ENCODE data around the gene AMBRA1. TPM values are rescaled to one million over a fixed set of nuclear protein-coding genes. Genes with fewer than 3 reads are reported as not detected.
A peak's percentile ranks its signal among the peaks of the same experiment; 100 is the strongest.

AMBRA1 gene
- total RNA-seq, 1 experiment from 2014 or later, result 9.6 TPM

DNA sequence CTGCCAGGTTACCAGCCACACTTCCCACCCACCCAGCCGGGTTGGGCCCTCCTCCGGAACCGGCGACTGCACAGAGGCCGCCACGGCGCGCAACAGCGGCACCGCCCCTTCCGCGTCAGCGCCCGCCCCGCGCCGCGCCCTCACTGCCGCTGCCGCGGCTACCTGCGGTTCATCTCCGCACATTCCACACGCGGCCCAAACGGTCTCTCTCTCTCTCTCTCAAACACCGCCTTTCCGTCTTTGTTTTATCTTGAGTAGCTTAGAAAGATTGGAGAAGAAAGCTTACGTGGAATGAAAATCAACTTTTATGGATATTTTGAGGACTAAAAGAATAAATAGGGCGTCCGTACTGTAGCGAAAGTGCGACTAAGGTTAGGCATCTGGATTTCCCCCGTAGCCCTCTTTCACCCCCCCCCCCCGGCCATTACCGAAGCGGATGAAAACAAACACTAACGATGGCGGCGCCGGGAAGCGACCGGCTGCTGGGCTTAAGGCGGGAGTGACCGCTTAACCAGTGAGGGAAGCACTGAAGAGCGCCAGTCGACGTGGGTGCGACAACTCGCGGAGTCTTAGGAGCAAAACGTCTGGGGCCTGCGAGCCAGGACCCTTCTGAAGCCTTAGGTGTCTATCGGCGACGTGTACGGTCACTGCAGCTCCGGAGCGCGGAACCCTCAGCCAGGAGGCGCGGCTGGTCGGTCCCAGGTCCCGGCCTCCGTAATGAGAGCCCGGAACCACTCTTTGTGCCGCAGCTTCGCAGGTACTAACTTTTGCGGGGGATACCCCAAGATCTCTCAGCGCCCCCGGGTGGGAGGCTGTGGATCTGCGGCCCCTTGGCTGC lies 23.5 kb upstream of the AMBRA1 start, which contains the start of the genes ATG13 and HARBI1:
ATG13 (plus strand) TSS at position 420 of the 838 bp plus-strand sequence. CDS start 26,739 bp downstream, outside the sequence.
HARBI1 (minus strand) TSS at position 94 of the 838 bp plus-strand sequence. CDS start 990 bp downstream, outside the sequence.
- DNase-seq (ENCODE audit: extremely low read depth, low read depth), result peak; percentile 68

DNA sequence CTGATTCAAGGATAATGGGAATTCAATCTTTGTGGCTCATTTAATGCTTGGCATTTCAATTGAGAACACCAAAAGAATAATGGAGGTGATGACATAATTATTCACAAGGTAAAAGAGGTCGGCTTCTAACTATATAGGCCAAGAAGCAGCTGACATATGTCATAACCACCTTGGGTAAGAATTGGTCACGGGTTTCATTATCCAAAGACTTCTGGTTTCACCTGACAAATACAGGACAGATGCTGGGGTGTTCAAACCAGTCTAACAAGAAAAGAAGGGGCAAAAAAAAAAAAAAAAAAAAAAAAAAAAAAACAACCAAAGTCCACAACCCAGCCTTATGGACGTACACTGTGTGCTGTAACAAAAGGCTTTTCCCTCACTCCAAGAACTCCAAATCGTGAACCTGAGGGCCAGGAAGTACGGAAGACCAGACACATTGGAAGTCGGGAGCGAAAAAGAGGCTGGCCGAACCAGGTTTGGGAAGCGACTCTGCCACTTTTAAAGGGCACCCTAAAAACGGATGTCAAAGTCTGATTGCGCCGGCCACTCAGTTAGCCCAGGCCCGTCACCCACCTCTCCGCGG lies 22.8 kb upstream of the AMBRA1 start:
- no peak for DNase-seq (ENCODE audit: extremely low read depth, low read depth)

DNA sequence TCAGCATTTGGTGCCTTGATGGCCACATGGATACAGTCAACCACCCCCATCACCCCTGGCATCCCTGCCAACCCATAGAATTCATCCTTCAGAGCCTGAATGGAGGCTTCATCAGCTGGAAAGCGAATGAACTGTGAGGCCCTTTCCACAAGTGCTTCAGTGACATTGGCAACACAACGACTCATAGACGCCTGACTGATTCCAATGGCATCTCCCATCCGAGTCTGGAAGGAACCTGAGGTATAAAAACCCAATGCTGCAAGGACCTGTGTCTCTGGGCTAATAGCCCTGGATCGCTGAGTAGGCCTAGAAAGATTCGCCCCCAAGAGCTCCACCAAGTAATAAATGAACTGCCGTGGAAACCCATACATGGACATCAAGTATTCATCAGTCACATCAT lies 21.9 kb upstream of the AMBRA1 start:
- no peak for DNase-seq (ENCODE audit: extremely low read depth, low read depth)

DNA sequence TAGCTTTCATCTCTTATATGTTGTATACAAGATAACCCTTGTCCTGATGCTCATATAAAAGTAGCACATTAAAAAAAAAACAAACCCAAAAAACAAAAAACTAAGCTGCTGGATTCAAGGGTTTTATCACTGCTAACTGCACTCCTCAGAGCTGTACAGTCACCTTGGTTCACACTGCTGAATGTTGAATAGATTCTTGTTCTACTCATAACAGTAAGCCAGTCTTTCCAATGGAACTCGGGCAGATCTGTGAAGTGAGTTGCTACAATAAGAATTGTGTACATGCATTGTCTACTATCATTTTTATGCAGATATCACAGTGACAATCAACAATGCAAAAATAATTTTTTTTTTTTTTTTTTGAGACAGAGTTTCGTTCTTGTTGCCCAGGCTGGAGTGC lies 18.5 kb upstream of the AMBRA1 start:
- no peak for DNase-seq (ENCODE audit: extremely low read depth, low read depth)

DNA sequence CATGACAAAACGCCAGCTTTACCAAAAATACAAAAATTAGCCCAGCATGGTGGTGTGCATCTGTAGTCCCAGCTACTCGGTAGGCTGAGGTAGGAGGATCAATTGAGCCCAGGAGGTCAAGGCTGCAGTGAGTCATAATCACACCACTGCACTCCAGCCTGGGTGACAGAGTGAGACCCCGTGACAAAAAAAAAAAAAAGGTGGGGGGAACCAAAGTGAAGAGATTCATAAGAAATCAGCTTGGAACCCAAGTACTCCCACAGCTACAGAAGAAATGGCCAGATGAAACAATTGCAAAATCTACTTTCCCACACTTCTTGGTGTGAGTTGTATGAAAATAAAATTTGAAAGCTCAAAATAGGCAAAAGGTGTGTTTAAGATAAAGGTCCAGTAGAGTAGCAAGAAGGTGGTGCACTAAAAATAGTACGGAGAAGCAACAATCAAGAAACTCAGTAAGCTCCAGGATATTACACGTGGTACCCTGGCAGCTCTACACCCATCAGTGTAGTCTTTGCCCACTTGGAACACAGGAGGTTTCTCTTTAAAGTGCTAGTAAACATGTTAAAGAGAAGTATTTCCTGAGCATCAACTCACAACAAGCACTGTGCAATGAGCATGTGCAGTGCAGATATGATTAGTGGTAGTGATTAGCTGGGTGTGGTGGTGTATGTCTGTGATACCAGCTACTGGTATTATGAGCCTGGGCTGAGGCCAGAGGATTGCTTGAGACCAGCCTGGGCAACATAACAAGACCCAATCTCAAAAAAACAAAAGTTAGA lies 17.9 kb upstream of the AMBRA1 start:
- DNase-seq (ENCODE audit: extremely low read depth, low read depth), result no peak

DNA sequence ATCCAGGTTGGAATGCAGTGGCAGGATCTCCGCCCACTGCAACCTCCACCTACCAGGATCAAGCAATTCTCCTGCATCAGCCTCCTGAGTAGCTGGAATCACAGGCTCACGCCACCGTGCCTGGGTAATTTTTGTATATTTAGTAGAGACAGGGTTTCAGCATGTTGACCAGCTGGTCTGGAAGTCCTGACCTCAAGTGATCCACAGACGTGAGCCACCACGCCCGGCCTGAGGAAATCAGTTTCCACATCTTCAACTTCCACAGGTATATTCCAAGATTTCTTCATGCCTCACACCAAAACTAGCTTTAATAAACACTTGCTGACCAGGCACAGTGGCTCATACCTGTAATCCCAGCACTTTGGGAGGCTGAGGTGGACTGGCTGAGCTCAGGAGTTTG lies 15.6 kb upstream of the AMBRA1 start:
- DNase-seq (ENCODE audit: extremely low read depth, low read depth), result no peak

DNA sequence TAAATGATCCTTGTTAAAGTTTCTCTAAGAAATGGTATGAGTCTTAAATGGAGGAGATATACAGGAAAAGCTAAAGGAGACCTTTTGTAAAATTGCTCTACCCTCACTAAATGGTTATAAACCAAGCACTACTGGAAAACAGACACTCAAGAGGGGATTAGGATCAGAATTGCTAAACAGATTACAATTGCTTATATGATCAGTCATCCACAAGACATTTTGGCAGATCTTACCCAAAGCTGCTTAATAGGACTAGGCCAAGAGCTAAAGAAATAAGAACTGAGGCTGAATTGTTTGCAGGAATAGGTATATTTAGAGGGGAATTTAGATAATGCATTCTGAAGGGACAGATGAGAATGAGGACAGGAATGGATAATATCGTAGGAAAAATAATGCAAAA lies 13.7 kb upstream of the AMBRA1 start:
- DNase-seq (ENCODE audit: extremely low read depth, low read depth), result no peak

DNA sequence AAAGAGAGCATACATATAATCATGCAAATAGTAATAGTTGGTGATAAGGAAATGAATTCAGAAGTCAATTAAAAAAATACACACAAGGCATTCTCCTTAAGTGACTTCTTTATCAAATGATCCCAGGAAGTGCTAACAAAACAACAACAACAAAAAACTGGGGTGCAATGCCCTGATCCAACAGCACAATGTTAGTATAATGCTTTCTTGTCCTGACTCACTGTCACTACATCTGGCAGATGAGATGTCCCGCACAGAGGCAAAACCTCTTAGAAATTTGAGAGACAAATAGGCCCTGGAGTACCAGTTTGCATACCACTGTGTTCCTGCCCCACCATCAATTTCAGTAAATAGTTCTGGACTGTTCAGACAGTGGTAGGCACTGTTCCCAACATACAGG lies 11.0 kb upstream of the AMBRA1 start:
- DNase-seq (ENCODE audit: extremely low read depth, low read depth), result no peak

DNA sequence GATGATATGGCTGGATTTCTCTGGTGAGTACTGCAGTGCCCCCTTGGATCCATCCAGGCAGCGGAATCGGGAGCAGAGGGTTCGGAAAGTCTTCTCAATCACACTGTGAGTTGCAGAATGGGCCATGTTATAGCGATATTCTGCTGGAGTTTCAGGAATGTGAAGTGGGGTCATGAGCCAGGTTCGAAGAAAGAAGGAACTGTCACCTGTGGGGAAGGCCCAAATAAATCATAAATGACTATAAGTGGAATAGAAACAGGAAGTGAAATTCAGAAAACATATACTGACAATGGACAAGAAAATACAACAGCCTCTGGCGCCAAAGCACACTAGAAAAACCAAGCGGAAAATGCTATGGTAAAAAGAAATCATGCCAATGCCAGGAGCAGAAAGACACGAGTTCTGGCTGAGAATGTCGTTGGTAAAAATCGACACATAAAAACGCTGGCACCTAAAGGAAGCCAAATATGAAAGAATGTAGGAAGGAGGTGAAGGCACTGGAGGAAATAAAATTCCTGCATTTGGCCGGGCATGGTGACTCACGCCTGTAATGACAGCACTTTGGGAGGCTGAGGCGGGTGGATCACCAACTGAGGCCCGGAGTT lies 10.0 kb upstream of the AMBRA1 start:
- DNase-seq (ENCODE audit: extremely low read depth, low read depth), result no peak

DNA sequence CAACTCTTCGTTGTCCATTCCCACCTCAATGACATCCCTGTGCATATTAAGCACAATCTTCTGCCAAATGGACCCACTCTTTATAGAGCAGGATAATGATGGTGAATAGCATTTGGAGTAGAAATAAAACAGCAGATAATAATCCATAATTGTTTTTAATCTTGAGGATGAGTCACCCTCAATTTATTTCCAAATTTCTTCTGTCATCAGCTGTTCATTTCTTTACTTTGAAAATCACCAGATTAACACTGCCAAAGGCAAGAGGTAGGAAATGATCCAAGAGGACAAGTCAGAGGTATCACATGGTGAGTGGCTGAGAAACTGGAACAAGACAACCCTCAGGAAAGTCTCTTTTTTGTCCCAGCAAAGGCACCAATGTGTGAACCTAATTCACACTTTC lies 7.3 kb upstream of the AMBRA1 start:
- no peak for DNase-seq (ENCODE audit: extremely low read depth, low read depth)

DNA sequence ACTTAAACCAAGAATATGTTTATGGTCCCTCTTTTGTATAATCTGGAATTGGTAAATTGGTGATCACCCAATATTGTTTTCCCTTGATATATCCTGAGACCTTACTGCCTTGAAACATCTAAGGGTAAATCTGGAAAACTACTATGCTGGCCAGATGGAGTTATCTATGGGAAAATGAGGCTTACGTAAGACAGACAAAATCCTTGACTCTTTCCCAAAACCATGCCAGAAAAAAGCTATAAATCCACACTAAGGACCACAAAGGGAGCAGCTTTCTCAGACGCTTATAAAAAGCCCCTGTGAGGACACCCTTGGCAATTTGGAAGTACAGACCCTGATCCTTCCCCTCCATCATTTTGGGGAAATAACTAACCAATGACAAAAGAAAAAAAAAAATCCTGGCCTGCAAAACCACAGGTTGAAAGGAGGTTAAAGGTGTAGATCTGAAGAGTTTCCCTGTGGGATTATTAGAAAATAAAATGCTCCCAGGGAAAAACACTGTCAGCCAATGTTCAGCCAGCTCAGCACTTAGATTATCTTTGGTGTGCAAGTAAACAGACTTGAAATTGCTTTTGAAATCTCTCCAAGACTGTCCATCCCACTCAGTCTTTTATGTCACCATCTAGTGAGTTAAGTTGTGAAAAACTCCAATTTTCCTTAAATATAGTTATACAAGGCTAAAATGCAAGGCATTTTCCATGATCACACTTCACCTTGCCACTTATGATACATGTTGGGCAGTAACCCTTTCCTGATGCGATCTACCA lies 6.6 kb upstream of the AMBRA1 start:
- DNase-seq (ENCODE audit: extremely low read depth, low read depth), result no peak

DNA sequence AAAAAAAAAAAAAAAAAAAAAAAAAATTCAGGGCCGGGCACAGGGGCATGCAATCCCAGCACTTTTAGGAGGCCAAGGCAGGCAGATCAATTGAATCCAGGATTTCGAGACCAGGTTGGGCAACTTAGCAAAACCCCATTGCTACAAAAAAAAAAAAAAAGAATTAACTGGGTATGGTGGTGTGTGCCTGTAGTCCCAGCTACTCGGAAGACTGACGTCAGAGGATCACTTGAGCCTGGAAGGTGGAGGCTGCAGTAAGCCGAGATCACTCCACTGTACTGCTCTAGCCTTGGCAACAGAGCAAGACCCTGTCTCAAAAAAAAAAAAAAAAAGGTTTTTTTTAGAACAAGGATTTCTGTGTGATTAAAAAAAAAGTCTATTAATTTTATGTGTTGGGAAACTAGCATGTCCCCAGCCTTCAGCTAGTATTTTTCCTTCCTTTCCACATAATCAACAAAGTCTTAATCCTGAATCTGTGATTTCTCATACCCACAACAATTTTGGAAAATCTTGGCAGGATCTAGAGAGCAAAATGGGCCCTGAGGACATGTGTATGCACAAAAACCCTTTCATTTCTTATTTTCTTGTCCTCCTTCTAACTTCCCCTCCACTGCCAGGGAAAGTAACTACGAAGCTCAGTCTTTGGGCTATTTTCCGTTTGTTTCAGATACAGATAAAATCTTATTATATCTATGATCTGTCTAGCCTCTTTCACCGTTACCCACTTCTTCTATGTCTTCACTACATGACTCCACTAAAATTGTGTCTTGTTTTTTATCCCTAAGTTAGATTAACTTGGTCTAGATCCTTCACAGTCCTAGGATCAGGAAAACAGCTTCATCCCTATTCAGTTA lies 5.7 kb upstream of the AMBRA1 start:
- DNase-seq (ENCODE audit: extremely low read depth, low read depth), result no peak

DNA sequence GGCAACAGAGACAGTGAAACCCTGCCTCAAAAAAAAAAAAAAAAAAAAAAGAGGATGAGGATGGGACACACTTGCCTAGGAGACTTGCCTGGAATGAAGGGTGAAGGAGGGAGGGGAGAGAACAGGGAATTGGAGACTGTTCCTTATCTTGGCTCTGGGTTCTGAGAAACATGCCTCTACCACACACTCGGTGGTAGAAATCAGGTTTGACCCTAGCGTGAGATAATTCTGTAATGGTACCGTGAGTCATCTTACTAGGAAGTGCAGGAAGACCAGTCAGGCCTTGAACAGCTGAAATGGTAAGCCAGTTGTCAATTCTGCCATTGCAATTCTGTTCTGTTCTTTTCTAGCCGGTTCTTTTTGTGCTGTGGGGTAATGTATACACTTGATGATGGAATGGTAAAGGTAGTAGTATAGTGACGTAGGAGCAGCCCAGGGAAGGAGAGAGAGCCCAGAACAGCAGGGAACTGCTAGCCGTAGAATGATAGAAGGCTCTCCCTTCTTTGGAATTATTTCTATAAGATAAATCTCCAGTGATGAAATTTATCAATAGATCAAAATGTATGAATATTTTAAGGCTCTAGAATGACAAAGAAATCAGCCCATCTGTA lies 3.9 kb upstream of the AMBRA1 start:
- no peak for DNase-seq (ENCODE audit: extremely low read depth, low read depth)

DNA sequence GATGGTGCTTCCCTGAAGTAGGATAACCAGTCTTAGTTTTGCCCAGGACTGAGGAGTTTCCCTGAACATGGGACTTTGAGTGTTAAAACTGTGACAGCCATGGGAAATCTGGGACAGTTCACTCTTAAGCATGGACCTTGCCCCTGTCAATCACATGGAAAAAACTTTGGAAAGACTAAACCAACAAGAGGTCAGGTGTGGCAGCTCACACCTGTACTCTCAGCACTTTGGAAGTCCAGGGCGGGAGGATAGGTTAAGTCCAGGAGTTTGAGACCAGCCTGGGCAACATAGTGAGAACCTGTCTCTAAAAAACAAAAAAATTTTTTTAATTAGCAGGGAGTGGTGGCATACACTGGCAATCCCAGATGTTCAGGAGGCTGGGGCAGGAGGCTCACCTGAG lies 3.3 kb upstream of the AMBRA1 start:
- no peak for DNase-seq (ENCODE audit: extremely low read depth, low read depth)

DNA sequence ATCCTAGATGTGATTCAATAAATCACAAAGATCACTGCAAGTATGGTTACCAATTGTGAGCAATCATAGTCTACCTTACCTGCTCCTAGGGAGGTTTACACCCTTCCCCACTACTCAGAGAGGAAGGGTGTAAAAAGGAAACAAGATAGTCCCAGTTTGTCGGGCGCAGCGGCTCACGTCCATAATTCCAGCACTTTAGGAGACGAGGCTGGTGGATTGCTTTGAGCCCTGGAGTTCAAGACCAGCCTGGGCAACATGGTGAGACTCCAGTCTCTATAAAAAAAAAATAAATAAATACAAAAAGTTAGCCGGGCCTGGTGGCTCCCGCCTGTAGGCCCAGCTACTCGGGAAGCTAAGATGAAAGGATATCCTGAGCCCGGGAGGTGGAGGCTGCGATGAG lies 962 bp upstream of the AMBRA1 start:
- no peak for DNase-seq (ENCODE audit: extremely low read depth, low read depth)

DNA sequence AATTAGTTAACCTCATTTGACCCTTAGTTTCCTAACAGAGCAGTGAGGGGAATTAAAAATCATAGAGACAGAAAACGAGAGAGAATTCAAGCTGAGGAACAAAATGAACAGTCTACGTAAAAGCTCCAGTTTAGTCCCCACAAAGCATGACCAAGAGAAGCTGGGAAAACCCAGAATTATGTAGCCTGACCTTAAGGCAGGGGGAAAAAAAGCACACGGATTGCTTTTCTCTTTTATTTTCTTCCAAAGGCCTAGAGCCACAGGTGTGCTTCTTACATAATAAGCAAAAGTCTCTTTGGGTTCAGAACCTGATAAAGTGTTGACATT lies 514 bp upstream of the AMBRA1 start:
- no peak for DNase-seq (ENCODE audit: extremely low read depth, low read depth)

DNA sequence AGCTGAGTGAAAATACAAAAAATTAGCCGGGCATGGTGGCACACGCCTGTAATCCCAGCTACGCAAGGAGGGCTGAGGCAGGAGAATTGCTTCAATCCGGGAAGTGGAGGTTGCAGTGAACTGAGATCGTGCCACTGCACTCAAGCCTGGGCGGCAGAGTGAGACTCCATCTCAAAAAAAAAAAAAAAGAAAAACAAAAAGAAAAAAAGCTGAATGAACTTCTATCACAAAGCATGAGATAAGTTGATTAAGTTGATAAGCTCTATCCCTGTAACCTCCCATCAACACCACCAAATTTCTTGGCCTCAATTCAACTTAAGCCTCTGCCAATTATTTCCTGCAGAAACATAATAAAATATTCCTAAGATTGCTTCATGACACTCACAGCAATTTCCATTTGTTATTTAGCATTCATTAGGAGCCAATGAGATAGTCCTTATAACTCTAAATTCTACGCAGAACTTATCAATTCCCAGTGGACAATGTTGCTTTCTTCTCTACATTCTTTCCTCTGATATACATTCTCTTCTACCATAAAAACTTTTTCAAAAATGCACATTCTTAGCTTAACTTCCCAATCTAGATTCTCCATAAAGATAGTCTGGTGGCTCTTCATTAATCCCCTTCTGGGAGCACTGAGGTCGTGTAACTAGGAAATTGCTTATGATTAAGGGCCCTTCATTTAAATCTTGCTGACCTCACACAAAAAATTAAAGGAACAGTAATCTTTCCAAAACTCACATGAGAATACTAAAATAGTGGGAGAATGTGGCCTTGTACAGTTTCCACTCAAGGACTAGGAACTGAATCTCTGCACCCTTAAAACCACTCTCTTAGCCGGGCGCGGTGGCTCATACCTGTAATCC lies 2.9 kb downstream of the AMBRA1 start:
- DNase-seq (ENCODE audit: extremely low read depth, low read depth), result no peak

DNA sequence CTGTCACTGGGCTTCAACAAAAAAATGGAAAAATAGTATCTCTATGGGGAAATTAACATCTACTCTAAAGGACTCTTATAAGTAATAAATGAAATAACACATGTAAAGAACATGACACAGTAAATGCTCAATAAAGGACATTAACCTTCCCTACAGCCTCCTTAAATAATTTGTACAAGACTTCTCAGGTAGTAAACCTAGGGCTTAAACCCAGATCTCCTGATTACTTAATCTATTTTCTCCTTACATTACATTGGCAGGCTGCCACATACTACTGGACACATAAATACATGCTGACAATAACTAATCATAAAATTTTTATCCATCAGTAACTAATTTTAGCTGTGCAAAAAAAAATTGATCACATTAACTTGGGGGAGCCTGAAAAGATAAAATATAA lies 4.9 kb downstream of the AMBRA1 start:
- no peak for DNase-seq (ENCODE audit: extremely low read depth, low read depth)

Measured in NCI-H460 (cell line).